CD14-positive monocyte (primary cell): ENCODE measurements around the gene AIFM1. TPM values are rescaled to one million over a fixed set of nuclear protein-coding genes. Genes with fewer than 3 reads are reported as not detected.

Experiments used
- DNase-seq, 3 donors: peaks; one replicate each; pipeline ENCODE4 v3.0.0-alpha.2; 2011 to 2022
- H2AFZ ChIP-seq: 2 replicates; pipeline ENCODE4 v1.6.0; 2012; ENCODE audit warnings: mild to moderate bottlenecking, low read depth, low read length, inconsistent platforms; ENCODE audit not compliant: insufficient read depth, poor library complexity, severe bottlenecking
- H3K27ac ChIP-seq, 2 donors: 1 replicate in 1 of 2; 2 replicates in 1 of 2; pipeline ENCODE4 v1.5.1; 2012 to 2013; ENCODE audit warnings: low read length in 2 of 2, control low read depth in 1 of 2, inconsistent platforms in 1 of 2, low read depth in 1 of 2, mild to moderate bottlenecking in 1 of 2
- H3K27me3 ChIP-seq, 2 donors: one replicate each; pipeline versions ENCODE4 v1.6.0 to v1.6.1; 2011 to 2013; ENCODE audit warnings: low read length in 2 of 2; ENCODE audit not compliant: control insufficient read depth in 2 of 2, insufficient read depth in 2 of 2
- H3K36me3 ChIP-seq, 2 donors: replicated peaks in 1 of 2; 1 replicate in 1 of 2; 2 replicates in 1 of 2; pipeline versions ENCODE4 v1.5.1 to v1.6.1; 2012 to 2013; ENCODE audit warnings: low read length in 2 of 2, control low read depth in 1 of 2, inconsistent platforms in 1 of 2, mild to moderate bottlenecking in 1 of 2; ENCODE audit not compliant: insufficient read depth in 2 of 2, control insufficient read depth in 1 of 2
- H3K4me1 ChIP-seq, 2 donors: 1 replicate in 1 of 2; 2 replicates in 1 of 2; pipeline versions ENCODE4 v1.5.1 to v1.6.1; 2012 to 2013; ENCODE audit warnings: low read length in 2 of 2, control low read depth in 1 of 2, inconsistent platforms in 1 of 2, mild to moderate bottlenecking in 1 of 2, moderate library complexity in 1 of 2; ENCODE audit not compliant: insufficient read depth in 2 of 2, control insufficient read depth in 1 of 2
- H3K4me2 ChIP-seq: replicated peaks from 2 replicates; pipeline ENCODE3; 2012; ENCODE audit warnings: low read length, moderate library complexity, mild to moderate bottlenecking; ENCODE audit not compliant: poor library complexity, severe bottlenecking; ENCODE audit errors: extremely low read depth
- H3K4me3 ChIP-seq, 3 experiments: fragments of 200-600 bp in 1 of 3; sonication (generic) in 1 of 3; replicated peaks in 1 of 3; 1 replicate in 2 of 3; 2 replicates in 1 of 3; pipeline ENCODE4 v1.5.1; 2011 to 2013; ENCODE audit warnings: low read length in 3 of 3, mild to moderate bottlenecking in 3 of 3, control low read depth in 2 of 3, low read depth in 2 of 3, inconsistent platforms in 1 of 3, moderate library complexity in 1 of 3
- H3K79me2 ChIP-seq: 2 replicates; pipeline ENCODE4 v1.6.0; 2012; ENCODE audit warnings: mild to moderate bottlenecking, control low read depth, inconsistent platforms, low read length, moderate library complexity; ENCODE audit not compliant: insufficient read depth
- H3K9ac ChIP-seq: 2 replicates; pipeline ENCODE4 v1.6.0; 2017; ENCODE audit warnings: low read length, mild to moderate bottlenecking; ENCODE audit not compliant: insufficient read depth, poor library complexity, severe bottlenecking
- H3K9me3 ChIP-seq, 2 donors: replicated peaks in 1 of 2; 1 replicate in 1 of 2; 2 replicates in 1 of 2; pipeline versions ENCODE4 v1.5.1 to v1.6.1; 2012 to 2013; ENCODE audit warnings: low read length in 2 of 2, control low read depth in 1 of 2; ENCODE audit not compliant: control insufficient read depth in 1 of 2, insufficient read depth in 1 of 2
- H4K20me1 ChIP-seq: 2 replicates; pipeline ENCODE4 v1.6.0; 2012; ENCODE audit warnings: mild to moderate bottlenecking, low read length, control low read depth, moderate library complexity; ENCODE audit not compliant: insufficient read depth
- H3K27ac Mint-ChIP-seq, 7 donors: one replicate each; pipeline ENCODE4 v1.8.0; 2020; ENCODE audit warnings: mild to moderate bottlenecking in 7 of 7, mixed read lengths in 7 of 7, moderate library complexity in 6 of 7, inconsistent platforms in 2 of 7
- H3K27me3 Mint-ChIP-seq, 3 donors: one replicate each; pipeline ENCODE4 v1.8.0; 2021 to 2022; ENCODE audit warnings: low read depth in 3 of 3, mild to moderate bottlenecking in 3 of 3, mixed read lengths in 3 of 3, moderate library complexity in 3 of 3, inconsistent platforms in 1 of 3
- H3K36me3 Mint-ChIP-seq, 2 donors: one replicate each; pipeline ENCODE4 v1.8.0; 2020; ENCODE audit warnings: mixed read lengths in 2 of 2, inconsistent platforms in 1 of 2, mild to moderate bottlenecking in 1 of 2
- H3K4me1 Mint-ChIP-seq: one replicate; pipeline ENCODE4 v1.8.0; 2020; ENCODE audit warnings: mild to moderate bottlenecking, mixed read lengths
- H3K4me3 Mint-ChIP-seq, 2 donors: one replicate each; pipeline ENCODE4 v1.8.0; 2020; ENCODE audit warnings: mild to moderate bottlenecking in 2 of 2, mixed read lengths in 2 of 2, moderate library complexity in 1 of 2
- H3K9me3 Mint-ChIP-seq, 7 donors: one replicate each; pipeline ENCODE4 v1.8.0; 2020 to 2022; ENCODE audit warnings: mixed read lengths in 7 of 7, mild to moderate bottlenecking in 6 of 7, moderate library complexity in 6 of 7, inconsistent platforms in 2 of 7
- WGBS: methylation state at CpG from one replicate; pipeline ENCODE4 v1.1.5; 2013; ENCODE audit warnings: missing lambda C conversion rate; ENCODE audit not compliant: insufficient coverage; 5-methylcytosine and 5-hydroxymethylcytosine counted together
- intact Hi-C, 2 donors: fragments of 100-400 bp; cut with micrococcal nuclease; formaldehyde crosslinking; loops; one replicate each; pipeline versions ENCODE4 v1.15.0 to v1.15.1; 2023
- polyA plus RNA-seq, 3 donors: library from polyadenylated mRNA; depleted of rRNA in 1 of 3; unstranded in 2 of 3; stranded (reverse) in 1 of 3; fragments of 300-500 nt in 2 of 3; fragments of >200 nt in 1 of 3; fragmentation: Illumina TruSeq in 2 of 3; gene quantifications; 1 replicate in 2 of 3; 2 replicates in 1 of 3; pipeline ENCODE4 v1.2.3, GENCODE V29; 2012 to 2021
- TF ChIP-seq, protein P1 (sequence below): fragments of 200-600 bp; IDR thresholded peaks from one replicate; pipeline ENCODE4 v1.8.0; 2022; ENCODE audit warnings: antibody characterized with exemption, mild to moderate bottlenecking

Gene AIFM1
- polyA plus RNA-seq, 3 donors = 15.1 to 19.1 (median 18.6) TPM

DNA sequence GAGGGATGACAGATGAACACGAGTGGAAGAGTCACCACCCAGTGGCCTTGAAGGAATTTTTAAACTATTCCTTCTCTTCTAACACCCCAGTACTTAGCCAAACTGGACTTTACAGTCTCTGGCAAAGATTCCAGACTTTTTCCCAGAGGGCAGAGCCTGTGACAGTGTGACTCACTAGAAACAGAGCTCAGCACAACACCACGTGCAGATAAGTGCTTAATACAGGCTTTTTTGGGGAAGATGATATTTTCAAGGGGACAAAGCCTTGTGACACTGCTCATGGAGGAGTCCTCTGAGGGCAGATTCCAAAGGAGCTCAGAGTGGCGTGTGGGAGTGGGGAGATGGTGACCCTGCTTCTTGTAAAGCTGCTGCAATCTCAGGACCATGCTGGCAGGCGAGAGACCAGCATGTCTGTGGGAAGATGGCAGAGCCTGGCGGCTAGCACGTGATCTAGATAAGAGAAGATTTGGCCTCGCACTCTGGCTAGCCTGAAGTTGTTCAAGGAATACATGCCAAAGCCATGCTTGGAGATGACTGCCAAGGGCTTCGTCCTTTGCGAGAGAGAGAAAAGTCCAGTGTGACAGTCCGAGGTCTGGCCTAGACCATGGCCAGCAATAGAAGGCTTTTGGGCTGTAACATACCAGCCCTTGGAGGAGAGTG, 8.5 kb upstream of the AIFM1 start:
- Mint-ChIP-seq H3K36me3 (no peaks in the 10 kb centered on the region), H3K27ac (peak overlapping the region; percentile 83 to 96 (median 90)), H3K9me3 (peaks cover 0 to 10% (median 0%) of the 10 kb centered on the region in 7 donors), H3K4me3 (no peak overlapping the region), H3K4me1 (peaks cover 46% of the 10 kb centered on the region), H3K27me3 (peaks cover 0 to 8% (median 1%) of the 10 kb centered on the region in 3 donors)
- no peaks in the 10 kb centered on the region for H3K36me3 ChIP-seq
- WGBS = 93% methylated on average over 8 of the region's 10 CpGs
- no peaks in the 10 kb centered on the region for H3K27me3 ChIP-seq
- TF ChIP-seq, protein P1, sequence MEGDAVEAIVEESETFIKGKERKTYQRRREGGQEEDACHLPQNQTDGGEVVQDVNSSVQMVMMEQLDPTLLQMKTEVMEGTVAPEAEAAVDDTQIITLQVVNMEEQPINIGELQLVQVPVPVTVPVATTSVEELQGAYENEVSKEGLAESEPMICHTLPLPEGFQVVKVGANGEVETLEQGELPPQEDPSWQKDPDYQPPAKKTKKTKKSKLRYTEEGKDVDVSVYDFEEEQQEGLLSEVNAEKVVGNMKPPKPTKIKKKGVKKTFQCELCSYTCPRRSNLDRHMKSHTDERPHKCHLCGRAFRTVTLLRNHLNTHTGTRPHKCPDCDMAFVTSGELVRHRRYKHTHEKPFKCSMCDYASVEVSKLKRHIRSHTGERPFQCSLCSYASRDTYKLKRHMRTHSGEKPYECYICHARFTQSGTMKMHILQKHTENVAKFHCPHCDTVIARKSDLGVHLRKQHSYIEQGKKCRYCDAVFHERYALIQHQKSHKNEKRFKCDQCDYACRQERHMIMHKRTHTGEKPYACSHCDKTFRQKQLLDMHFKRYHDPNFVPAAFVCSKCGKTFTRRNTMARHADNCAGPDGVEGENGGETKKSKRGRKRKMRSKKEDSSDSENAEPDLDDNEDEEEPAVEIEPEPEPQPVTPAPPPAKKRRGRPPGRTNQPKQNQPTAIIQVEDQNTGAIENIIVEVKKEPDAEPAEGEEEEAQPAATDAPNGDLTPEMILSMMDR = no peak
- H3K9me3 ChIP-seq = no peaks in the 10 kb centered on the region
- peak overlapping the region; percentile 62 for H3K9ac ChIP-seq
- peak in 2 of 3 donors; percentile 28 to 67 for DNase-seq
- H3K27ac ChIP-seq = peak overlapping the region; percentile 65 to 88
- H3K79me2 ChIP-seq = no peaks in the 10 kb centered on the region
- no peaks in the 10 kb centered on the region for H4K20me1 ChIP-seq
- H3K4me3 ChIP-seq = peak overlapping the region in 1 of 3 experiments; percentile 75
- H3K4me2 ChIP-seq = peak overlapping the region; percentile 85
- H2AFZ ChIP-seq = peak overlapping the region; percentile 68
- H3K4me1 ChIP-seq = peaks cover 44 to 52% of the 10 kb centered on the region in 2 donors
- intact Hi-C loops = no loop called here

DNA sequence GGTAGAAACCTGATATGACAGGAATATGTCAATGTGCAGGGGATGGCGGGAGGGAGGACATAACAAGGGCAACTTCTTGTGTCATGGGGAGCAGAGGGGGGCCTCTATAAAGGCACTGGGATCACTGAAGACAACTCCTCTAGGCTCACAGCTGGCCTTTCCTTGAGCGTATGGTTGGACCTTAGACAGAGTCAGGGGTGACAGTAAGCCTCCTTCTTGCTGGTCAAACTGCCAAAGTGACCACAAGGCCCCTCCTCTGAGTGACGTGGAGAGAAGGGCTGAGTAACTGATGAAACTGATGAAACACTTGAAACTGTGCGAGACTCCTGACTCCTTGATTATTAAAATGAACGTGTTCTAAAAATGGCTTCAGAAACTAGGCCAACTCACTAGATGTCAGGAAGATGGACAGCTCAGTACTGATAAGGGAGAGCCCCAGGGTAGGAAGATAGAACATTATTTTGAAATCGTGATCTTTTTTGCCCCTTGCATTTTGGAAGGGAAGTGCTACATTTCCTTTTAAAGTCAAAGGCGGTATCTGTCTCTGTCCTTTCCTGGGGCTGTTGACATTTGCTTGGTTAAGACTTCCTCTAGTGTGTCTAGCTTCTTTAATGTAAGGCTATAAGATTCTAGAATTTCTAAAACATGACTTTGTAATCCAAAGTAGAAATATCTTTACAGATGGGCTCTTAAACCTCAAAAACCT, 7.7 kb upstream of the AIFM1 start:
- H3K4me3 ChIP-seq = peak overlapping the region in 2 of 3 experiments; percentile 6 to 75
- peaks cover 46% of the 10 kb centered on the region for H3K4me1 Mint-ChIP-seq
- TF ChIP-seq, protein P1 = no peak
- no peaks in the 10 kb centered on the region for H3K36me3 Mint-ChIP-seq
- no peaks in the 10 kb centered on the region for H4K20me1 ChIP-seq
- peaks cover 44 to 52% of the 10 kb centered on the region in 2 donors for H3K4me1 ChIP-seq
- H3K9ac ChIP-seq = peak overlapping the region; percentile 62
- peak overlapping the region; percentile 68 for H2AFZ ChIP-seq
- peaks cover 0 to 10% (median 0%) of the 10 kb centered on the region in 7 donors for H3K9me3 Mint-ChIP-seq
- H3K4me2 ChIP-seq = peak overlapping the region; percentile 85
- H3K36me3 ChIP-seq = no peaks in the 10 kb centered on the region
- H3K4me3 Mint-ChIP-seq = peak overlapping the region; percentile 79 to 80
- peak overlapping the region; percentile 45 to 88 for H3K27ac ChIP-seq
- peaks cover 0 to 8% (median 1%) of the 10 kb centered on the region in 3 donors for H3K27me3 Mint-ChIP-seq
- H3K9me3 ChIP-seq = no peaks in the 10 kb centered on the region
- H3K27ac Mint-ChIP-seq = peak overlapping the region; percentile 83 to 96 (median 90)
- DNase-seq = peak; percentile 76 to 88 (median 78)
- no peaks in the 10 kb centered on the region for H3K79me2 ChIP-seq
- intact Hi-C loops = no loop called here
- WGBS = 0% methylated on average over 2 of the region's 7 CpGs
- H3K27me3 ChIP-seq = no peaks in the 10 kb centered on the region
